WERI-Rb-1 (cell line): ENCODE data around the gene KLHL33.

ENCODE experiments used
- DNase-seq: peaks from one replicate; pipeline ENCODE4 v3.0.0-alpha.2; 2020
- H3K27ac ChIP-seq: fragments of 250-450 bp; sonication (Bioruptor Pico); 2 replicates; pipeline ENCODE4 v1.5.1; 2020; ENCODE audit warnings: mild to moderate bottlenecking, moderate library complexity
- H3K27me3 ChIP-seq: fragments of 250-450 bp; sonication (Bioruptor Pico); 2 replicates; pipeline ENCODE4 v1.5.1; 2021; ENCODE audit warnings: mild to moderate bottlenecking, low read depth, moderate library complexity; ENCODE audit not compliant: insufficient read depth, severe bottlenecking
- H3K36me3 ChIP-seq: fragments of 250-450 bp; sonication (Bioruptor Pico); 2 replicates; pipeline ENCODE4 v1.5.1; 2020; ENCODE audit warnings: mild to moderate bottlenecking, moderate library complexity
- H3K4me3 ChIP-seq: 2 replicates; pipeline ENCODE4 v1.5.1; 2011; ENCODE audit warnings: low read depth, mild to moderate bottlenecking, control low read depth, low read length
- H3K9me3 ChIP-seq: fragments of 250-450 bp; sonication (Bioruptor Pico); 2 replicates; pipeline ENCODE4 v1.5.1; 2021; ENCODE audit warnings: mild to moderate bottlenecking, moderate library complexity; ENCODE audit not compliant: severe bottlenecking
- TF ChIP-seq, protein P1 (sequence below): IDR thresholded peaks from 2 replicates; pipeline ENCODE4 v1.5.1; 2011; ENCODE audit warnings: low read depth, mild to moderate bottlenecking, control low read depth, inconsistent platforms, low read length

KLHL33 gene

DNA sequence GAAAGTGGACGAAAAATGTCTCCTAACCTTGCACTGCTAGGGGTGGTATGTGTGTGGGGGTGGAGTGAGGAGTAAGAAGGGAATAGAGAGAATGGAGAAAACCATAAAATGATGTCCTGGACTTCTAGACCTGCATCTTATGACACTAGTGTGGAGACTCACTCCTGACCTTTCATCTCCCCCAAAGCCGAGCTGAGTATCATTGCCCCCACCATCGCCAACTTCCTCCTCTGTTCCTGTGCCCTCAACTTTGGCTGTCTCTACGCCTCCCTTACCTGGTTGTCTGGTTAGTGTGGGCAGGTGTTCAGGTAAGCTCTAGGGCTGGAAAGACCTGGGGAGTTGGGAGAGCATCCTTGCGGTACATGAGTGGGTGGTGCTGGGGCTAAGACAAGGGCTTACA, 4.5 kb upstream of the KLHL33 start:
- H3K4me3 ChIP-seq = no peak overlapping the region
- TF ChIP-seq, protein P1, sequence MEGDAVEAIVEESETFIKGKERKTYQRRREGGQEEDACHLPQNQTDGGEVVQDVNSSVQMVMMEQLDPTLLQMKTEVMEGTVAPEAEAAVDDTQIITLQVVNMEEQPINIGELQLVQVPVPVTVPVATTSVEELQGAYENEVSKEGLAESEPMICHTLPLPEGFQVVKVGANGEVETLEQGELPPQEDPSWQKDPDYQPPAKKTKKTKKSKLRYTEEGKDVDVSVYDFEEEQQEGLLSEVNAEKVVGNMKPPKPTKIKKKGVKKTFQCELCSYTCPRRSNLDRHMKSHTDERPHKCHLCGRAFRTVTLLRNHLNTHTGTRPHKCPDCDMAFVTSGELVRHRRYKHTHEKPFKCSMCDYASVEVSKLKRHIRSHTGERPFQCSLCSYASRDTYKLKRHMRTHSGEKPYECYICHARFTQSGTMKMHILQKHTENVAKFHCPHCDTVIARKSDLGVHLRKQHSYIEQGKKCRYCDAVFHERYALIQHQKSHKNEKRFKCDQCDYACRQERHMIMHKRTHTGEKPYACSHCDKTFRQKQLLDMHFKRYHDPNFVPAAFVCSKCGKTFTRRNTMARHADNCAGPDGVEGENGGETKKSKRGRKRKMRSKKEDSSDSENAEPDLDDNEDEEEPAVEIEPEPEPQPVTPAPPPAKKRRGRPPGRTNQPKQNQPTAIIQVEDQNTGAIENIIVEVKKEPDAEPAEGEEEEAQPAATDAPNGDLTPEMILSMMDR = no peak
- H3K27ac ChIP-seq = no peak overlapping the region
- no peaks in the 10 kb centered on the region for H3K27me3 ChIP-seq
- no peaks in the 10 kb centered on the region for H3K9me3 ChIP-seq
- DNase-seq = no peak
- peaks cover 13% of the 10 kb centered on the region for H3K36me3 ChIP-seq

GRCh38 chr14:20438664-20439063, 2.7 kb upstream of the KLHL33 start:
- Histone ChIP-seq H3K4me3 (no peak overlapping the region), H3K27ac (no peak overlapping the region), H3K9me3 (no peaks in the 10 kb centered on the region), H3K27me3 (no peaks in the 10 kb centered on the region), H3K36me3 (peaks cover 5% of the 10 kb centered on the region; the same call in 1 of the 2 replicates)
- no peak for DNase-seq
- TF ChIP-seq, protein P1 = no peak

- no peaks in the 10 kb centered on the region for H3K9me3 ChIP-seq
- H3K27ac ChIP-seq = no peak overlapping the region
- no peak overlapping the region for H3K4me3 ChIP-seq
- no peaks in the 10 kb centered on the region for H3K36me3 ChIP-seq
- no peak for DNase-seq
- TF ChIP-seq, protein P1 = no peak
- no peaks in the 10 kb centered on the region for H3K27me3 ChIP-seq
Observed at GRCh38 chr14:20436363-20436755, 393 bp upstream of the KLHL33 start.

- no peak for DNase-seq
- no peaks in the 10 kb centered on the region for H3K36me3 ChIP-seq
- H3K27ac ChIP-seq = no peak overlapping the region
- no peak overlapping the region for H3K4me3 ChIP-seq
- TF ChIP-seq, protein P1 = no peak
- H3K27me3 ChIP-seq = no peaks in the 10 kb centered on the region
- H3K9me3 ChIP-seq = no peaks in the 10 kb centered on the region
Observed at GRCh38 chr14:20434701-20435581, 1.0 kb downstream of the KLHL33 start.

GRCh38 chr14:20429801-20430669, 5.9 kb downstream of the KLHL33 start:
- no peak for DNase-seq
- Histone ChIP-seq H3K27me3 (no peaks in the 10 kb centered on the region), H3K9me3 (no peaks in the 10 kb centered on the region), H3K36me3 (no peaks in the 10 kb centered on the region), H3K4me3 (no peak overlapping the region), H3K27ac (no peak overlapping the region)
- TF ChIP-seq, protein P1 = no peak
